Bone marrow (tissue), 2 donors: Measurements from ENCODE around the gene FXYD6.
A peak's percentile ranks its signal among the peaks of the same experiment; 100 is the strongest.

ENCODE experiments used
- DNase-seq, 2 donors: peaks; one replicate each; lab custom pipeline; 2025; lab: John Stamatoyannopoulos, UW

The FXYD6 gene

GRCh38 chr11:117830072-117830471, 46.4 kb downstream of the FXYD6 start:
- DNase-seq = no peak

- no peak for DNase-seq
These were observed 47.1 kb downstream of the FXYD6 start for GRCh38 chr11:117829369-117829725.

DNA sequence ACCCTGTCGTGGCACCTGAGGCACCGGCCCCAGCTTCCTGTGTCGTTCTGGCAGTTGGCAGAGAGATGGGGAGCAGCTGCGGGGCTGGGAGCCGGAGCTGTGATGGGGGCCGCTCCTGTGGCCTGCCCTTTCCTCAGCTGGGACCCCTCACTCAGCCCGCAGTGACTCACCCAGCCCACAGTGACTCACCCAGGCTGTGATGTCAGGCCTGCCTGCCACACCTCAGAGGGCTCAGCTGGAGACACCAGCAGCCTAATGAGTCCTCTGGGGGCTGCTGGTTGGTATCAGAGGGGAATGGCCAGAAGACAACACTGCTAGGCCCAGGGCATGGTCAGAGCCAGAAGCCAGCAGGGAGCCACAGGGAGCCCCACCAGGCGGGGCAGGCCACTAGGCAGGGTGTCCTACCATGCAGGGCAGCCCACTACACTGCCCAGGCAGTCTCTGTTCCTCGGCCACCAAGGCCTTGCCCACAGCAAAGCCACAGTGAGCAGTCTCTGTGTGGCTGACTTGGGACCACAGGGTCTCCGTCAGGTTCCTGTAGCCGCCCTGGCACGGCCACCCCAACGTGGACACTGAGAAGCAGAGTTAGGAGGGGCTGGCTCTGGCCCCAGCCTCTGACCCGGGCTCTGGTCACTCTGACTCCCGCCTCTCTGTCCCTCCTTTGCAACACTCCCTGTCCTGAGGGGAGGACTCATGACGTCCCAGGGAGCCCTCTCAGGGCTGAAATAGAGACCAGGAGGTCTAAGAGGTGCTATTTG, 47.7 kb downstream of the FXYD6 start:
- peak; percentile 68 to 91 for DNase-seq

DNA sequence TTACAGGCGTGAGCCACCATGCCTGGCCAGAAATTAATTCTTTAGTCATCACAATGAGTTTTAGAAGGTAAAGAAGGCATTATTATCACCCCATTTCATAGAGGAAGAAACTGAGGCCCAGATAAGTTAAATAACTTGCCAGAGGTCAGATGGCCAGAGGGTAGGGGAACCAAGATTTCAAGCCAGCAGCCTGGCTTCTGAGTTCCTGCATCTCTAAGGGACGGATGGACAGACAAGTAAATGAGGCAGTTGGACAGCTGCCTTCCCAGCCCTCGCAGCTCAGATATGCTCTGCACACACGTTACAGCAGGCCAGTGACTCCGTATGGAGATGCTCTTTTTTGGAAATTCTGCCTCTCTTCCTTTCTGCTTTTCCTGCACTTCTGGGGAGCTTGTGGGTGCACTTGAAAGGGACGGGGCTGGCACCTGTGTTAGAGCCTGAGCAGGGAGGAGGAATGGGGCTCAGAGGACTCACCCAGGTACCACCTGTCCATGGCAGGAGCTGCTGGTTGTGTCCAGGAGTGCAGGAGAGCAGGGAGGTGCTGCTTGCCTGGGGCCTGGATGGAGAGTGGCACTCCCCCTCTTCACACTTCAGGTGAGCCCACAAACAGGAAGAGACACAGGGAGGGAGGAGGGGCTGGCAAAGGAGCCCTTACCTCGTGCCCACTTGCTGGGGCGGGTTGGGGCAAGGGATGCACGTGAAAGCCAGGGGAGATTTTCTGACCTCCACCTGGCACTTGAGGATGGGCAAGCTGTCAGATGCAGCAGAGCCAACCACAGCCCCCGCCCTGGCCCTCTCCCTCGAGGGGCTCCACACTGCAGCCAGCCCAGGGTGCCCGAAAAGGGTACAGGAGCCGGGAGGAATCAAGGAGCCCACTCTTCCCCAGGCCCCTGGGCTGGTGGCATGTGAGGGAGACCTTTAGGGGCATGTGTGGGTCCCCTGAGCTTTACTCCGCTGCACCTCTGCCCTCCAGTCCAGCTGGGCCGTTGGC, 48.6 kb downstream of the FXYD6 start:
- DNase-seq = no peak

DNA sequence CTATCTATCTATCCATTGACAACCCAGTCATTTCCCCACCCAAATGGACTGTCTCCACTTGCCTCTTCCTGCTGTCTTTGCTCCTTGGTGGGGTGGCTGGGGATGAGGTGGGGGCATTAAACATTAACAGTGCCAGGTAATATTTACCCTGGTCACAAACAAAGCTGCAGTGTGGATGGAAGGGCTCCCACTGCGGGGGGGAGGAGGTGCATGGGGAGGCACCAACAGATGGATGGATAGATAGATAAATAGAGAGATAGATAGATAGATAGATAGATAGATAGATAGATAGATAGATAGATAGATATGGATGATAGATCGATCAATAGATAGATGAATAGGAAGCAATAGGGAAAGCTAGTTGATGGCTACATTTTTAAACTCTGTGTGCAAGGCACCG, 49.6 kb downstream of the FXYD6 start:
- DNase-seq = no peak

GRCh38 chr11:117826190-117826570, 50.3 kb downstream of the FXYD6 start:
- no peak for DNase-seq

DNA sequence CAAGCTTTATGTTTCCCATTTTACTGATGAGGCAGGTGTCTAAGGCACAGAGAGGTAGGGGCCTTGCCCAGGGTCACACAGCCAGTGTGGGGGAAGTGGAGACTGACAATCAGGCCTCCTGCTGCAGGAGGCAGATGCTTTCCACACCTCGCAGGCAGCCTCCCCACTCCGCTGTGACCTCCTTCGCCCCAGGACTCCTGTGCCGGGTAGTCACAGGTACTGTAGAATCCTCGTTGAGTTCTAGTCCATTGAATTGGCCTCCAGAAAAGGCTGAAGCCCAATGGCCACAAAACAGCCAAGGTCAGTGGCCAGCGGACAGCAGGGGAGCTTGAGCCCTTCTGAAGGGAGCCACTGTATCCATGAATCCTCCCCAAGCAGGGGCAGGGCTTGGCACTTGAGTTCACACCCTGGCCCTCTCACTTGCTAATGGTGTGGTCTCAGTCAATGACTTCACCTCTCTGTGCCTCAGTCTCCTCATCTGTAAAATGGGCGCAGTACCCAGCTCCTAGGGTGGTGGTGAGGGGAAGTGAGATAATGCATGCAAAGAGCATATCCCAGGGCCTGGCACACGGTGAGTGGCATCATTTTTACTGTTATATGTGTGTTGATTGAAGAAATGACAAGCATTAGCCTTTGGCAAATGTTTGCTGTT, 50.8 kb downstream of the FXYD6 start:
- no peak for DNase-seq

- no peak for DNase-seq
These were observed 51.6 kb downstream of the FXYD6 start, which contains the start of gene FXYD2 for GRCh38 chr11:117824571-117825537. Gene FXYD2, minus strand, starts transcription at chr11:117824744. Its CDS starts 66 bp downstream, at chr11:117824678.

GRCh38 chr11:117823946-117824420, 52.5 kb downstream of the FXYD6 start:
- DNase-seq = peak in 1 of 2 donors; percentile 85

DNA sequence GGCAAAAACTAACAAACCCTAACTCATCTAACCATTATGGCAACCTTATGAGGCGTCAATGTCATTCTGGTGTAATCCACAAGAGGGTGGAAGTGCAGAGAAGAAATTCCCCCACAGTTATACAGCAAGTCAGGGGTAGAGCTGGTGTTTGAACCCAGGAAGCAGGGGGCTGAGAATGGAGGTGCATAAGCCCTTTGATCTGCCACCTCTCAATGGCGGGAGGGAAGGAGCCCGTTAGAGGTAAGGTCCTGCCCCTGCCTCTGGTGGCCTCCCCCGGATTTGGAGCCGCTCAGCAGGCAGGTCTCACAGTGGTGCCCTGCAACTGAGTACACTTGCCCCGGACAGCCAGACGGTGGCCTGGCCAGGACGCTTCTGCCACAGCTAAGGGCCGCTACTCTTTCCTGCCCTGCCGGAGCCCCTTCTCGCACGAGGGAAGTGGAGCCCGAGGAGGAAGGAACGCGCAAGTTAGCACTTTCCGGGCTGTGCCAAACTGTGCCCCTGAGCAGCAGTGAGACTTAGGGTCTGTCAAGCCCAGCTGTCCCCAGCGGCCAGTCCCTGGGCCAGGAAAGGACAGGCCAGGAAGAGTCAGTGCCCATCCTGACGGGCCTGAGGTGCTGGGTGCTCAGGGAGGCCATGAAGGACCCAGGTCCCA, 53.0 kb downstream of the FXYD6 start:
- DNase-seq = peak in 1 of 2 donors; percentile 18

GRCh38 chr11:117822074-117823033, 54.1 kb downstream of the FXYD6 start:
- DNase-seq = peak in 1 of 2 donors; percentile 29

DNA sequence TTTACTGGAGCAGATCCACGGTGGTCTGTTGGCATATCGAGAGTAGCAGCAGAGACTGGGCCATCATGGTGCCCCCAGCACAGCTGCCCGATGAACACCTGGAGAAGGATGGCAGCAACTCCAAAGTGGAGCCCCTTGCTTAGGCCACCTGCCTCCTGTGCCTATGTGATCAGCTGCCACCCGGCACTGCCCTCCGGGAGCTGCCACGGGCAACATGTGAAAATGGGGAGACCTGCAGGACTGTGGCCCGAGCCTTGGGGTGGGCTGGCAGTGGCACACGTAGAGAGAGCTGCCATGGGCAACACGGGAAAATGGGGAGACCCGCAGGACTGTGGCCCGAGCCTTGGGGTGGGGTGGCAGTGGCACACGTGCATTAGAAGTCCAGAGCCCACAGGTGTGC, 55.0 kb downstream of the FXYD6 start:
- no peak for DNase-seq

DNA sequence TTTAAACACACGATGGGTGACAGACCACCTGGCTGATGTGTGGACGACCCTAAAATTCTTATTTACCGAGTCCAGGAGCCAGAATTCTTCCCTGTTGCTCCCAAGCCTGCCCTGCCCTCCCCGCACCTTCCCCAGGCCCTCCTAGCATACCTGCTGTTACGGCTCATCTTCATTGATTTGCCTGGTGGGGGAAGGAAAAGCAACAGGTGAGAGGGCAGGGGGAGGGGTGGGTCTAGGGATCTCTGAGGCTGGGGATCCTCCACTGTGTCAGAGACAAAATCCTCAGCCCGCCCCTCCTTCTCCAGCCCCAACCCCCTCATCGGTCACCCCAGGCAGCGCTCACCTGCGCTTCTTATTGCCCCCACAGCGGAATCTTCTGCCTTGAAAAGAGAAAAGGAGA, 55.9 kb downstream of the FXYD6 start:
- no peak for DNase-seq

DNA sequence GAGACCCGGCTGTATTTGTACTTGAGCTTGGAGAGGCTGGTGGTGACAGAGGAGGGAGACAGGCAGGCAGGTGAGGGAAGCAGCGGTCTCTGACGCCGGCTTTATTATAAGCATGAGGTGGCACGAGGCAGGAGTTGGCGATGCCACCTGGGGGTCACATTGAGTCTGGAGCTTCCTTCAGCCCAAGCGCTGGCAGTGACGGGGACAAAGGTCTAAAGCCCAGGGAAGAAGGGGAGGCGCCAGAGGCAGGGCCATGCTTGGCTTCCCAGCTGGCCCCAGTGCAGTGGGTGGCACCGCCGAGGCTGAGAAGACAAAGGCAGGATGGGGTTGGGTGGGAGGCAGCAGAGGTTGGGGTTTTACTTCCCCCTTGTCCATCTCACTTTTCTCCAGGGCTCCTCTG, 56.4 kb downstream of the FXYD6 start:
- no peak for DNase-seq

DNA sequence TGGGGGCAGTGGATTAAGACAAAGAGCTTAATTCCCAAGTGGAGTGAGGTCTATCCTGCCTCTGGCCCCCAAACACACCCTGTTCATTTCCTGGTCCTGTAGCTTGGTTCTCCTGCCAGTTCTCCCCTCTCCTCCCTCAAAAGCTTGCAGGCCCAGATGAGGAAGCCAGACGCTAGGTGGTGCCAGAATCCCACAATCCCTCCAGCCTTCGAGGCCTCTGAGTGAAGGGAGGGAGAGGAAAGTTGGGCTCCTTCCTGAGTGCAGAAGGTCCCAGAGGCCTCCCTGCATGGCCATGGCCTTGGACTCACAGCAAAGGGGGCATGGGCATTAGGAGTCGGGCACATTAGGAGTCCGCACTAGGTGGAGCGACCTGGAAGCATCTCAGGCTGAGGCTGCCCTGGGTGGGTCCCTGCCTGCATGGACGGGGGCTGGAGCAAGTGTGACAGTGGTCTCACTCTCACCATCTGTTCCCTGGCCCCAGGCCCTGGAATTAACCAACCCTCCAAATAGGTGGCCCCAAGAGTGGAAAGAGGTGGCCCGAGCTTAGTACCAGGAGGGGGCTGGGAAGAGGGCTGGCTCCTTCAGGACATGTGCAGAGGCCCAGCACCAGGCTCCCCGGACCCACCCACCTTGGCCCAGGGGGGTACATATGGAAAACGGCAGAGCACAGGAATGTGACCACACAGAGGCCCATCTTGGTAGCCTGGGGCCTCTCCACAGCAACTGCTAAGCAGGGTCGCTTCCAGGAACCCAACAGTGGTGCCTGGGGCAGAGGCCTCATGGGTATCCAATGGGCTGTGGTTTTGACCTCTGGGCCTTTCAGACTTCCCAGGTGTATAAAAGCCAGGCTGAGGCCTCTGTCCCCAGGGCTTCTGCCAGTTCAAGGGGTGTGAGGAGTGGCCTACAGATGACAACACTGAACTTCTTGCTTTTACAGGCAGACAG, 57.1 kb downstream of the FXYD6 start:
- peak; percentile 31 to 47 for DNase-seq

DNA sequence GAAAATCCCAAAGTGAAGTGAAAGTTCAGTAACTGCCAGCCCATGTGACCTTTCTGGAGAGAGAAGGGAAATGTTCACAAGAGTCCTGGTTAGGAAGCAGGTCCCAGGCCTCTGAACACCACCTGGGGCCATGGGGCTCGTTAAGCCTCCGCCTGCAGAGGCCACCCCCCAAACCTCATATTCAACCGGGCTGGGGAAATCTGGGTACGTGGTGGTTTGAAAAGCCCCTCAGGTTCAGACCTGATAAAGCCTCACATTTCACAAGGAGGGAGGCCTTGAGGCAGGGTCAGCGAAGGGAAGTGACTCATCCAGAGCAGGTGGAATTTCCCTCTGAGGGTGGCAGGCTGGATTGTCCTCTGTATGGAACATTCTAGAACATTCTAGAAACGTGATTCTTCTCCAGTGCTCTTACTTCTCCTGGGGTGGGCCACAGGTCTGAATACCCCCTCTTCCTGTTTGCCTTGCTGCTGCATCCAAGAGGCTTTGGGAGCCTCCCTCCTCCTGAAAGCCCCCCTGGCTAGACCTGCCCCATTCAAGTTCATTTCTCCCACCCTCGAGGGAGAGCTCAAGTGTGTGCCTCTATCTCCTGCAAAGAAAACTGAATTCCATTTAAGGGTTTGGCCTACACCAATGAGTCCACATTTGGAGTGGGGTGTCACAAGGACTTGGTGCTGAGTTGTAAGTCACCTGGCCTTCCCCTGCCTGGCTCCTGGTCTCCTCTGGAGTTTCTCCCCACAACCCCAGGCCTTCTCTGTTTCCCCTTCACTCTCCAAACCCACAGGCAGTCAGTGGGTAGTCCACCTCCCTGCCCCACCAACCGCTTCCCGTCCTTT, 58.2 kb downstream of the FXYD6 start:
- DNase-seq = peak in 1 of 2 donors; percentile 80

DNA sequence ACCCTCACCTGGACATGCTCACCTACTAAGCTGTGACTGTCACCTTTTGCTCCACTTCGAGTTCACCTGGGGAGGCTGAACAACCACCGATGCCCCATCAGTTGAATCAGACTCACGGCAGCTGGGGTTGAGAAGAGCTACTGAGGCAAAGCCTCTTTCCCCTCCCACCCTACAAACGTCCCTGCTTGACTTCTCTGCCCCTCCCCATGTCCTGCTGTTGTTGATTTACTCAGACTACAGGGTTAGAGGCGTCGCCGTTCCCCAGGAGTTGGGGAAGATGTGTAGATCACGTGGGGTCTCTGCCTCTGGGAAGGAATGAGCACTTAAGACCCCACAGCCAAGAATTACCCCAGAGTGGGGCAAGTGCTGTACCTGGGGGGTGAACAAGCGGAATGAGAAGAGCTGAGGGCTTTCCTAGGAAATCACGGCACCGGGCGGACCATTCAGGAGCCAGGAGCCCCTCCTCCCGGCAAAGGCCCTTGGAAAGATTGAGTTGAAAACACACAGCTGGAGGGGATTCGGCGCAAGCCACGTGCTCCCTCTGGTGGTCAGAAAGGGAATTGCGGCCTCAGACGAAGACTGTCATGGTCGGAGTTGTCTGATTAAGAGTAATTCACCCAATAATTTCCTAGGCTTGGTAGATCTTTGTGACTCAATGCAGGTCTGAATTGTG, 59.0 kb downstream of the FXYD6 start:
- peak; percentile 52 to 80 for DNase-seq
